H9 (cell line): Measurements from ENCODE around the gene AIF1. TPM values are rescaled to one million over a fixed set of nuclear protein-coding genes. Genes with fewer than 3 reads are reported as not detected.
A peak's percentile ranks its signal among the peaks of the same experiment; 100 is the strongest.

Experiments
- DNase-seq: peaks from one replicate; pipeline ENCODE4 v3.0.0-alpha.2; 2017
- H2AFZ ChIP-seq: one replicate; pipeline ENCODE4 v1.6.1; 2013; ENCODE audit warnings: mild to moderate bottlenecking, low read length, control low read depth, moderate library complexity
- H2AK5ac ChIP-seq: 2 replicates; pipeline ENCODE4 v1.6.1; 2013; ENCODE audit warnings: low read length, control low read depth, mixed read lengths; ENCODE audit not compliant: insufficient read length
- H2BK120ac ChIP-seq: one replicate; pipeline ENCODE4 v1.6.1; 2013; ENCODE audit warnings: low read depth, mild to moderate bottlenecking, low read length, control low read depth, inconsistent platforms; ENCODE audit not compliant: poor library complexity, severe bottlenecking
- H2BK12ac ChIP-seq: 2 replicates; pipeline ENCODE4 v1.6.1; 2013; ENCODE audit warnings: low read length, control low read depth, mixed read lengths, low read depth; ENCODE audit not compliant: insufficient read length
- H2BK15ac ChIP-seq: 2 replicates; pipeline ENCODE4 v1.6.1; 2013; ENCODE audit warnings: low read depth, low read length, control low read depth
- H2BK20ac ChIP-seq: one replicate; pipeline ENCODE4 v1.6.1; 2013; ENCODE audit warnings: low read depth, mild to moderate bottlenecking, low read length, control low read depth, inconsistent platforms; ENCODE audit not compliant: poor library complexity, severe bottlenecking
- H2BK5ac ChIP-seq: 2 replicates; pipeline ENCODE4 v1.6.1; 2013; ENCODE audit warnings: low read length, control low read depth, mixed read lengths; ENCODE audit not compliant: insufficient read length
- H3K14ac ChIP-seq: 2 replicates; pipeline ENCODE4 v1.6.1; 2013; ENCODE audit warnings: low read length, control low read depth; ENCODE audit not compliant: insufficient read depth
- H3K18ac ChIP-seq: 2 replicates; pipeline ENCODE4 v1.6.1; 2013; ENCODE audit warnings: low read depth, mild to moderate bottlenecking, mixed read lengths, low read length, control low read depth; ENCODE audit not compliant: insufficient read length
- H3K23ac ChIP-seq: 2 replicates; pipeline ENCODE4 v1.6.1; 2013; ENCODE audit warnings: low read length, control low read depth, mixed read lengths, low read depth; ENCODE audit not compliant: insufficient read length
- H3K23me2 ChIP-seq: 2 replicates; pipeline ENCODE4 v1.6.1; 2013; ENCODE audit warnings: low read depth, mild to moderate bottlenecking, mixed read lengths, low read length, control low read depth; ENCODE audit not compliant: insufficient read length, poor library complexity, severe bottlenecking
- H3K27ac ChIP-seq: 2 replicates; pipeline ENCODE4 v1.5.1; 2013; ENCODE audit warnings: low read length, control low read depth, mixed read lengths, low read depth; ENCODE audit not compliant: insufficient read length
- H3K27me3 ChIP-seq: 2 replicates; pipeline ENCODE4 v1.6.1; 2013; ENCODE audit warnings: low read length, control low read depth, inconsistent platforms; ENCODE audit not compliant: insufficient read depth
- H3K4ac ChIP-seq: 2 replicates; pipeline ENCODE4 v1.6.1; 2013; ENCODE audit warnings: low read depth, mild to moderate bottlenecking, control low read depth, inconsistent platforms, low read length, moderate library complexity
- H3K4me1 ChIP-seq: 2 replicates; pipeline ENCODE4 v1.6.1; 2013; ENCODE audit warnings: low read length, control low read depth, inconsistent platforms; ENCODE audit not compliant: insufficient read depth
- H3K4me2 ChIP-seq: 2 replicates; pipeline ENCODE4 v1.6.1; 2013; ENCODE audit warnings: low read length, control low read depth, mixed read lengths; ENCODE audit not compliant: insufficient read length, insufficient read depth
- H3K56ac ChIP-seq: 2 replicates; pipeline ENCODE4 v1.6.1; 2013; ENCODE audit warnings: low read depth, mild to moderate bottlenecking, mixed read lengths, low read length, control low read depth; ENCODE audit not compliant: insufficient read length
- H3K79me1 ChIP-seq: 2 replicates; pipeline ENCODE4 v1.6.1; 2013; ENCODE audit warnings: low read depth, mild to moderate bottlenecking, moderate library complexity, low read length, control low read depth, inconsistent platforms; ENCODE audit not compliant: insufficient read depth, poor library complexity, severe bottlenecking
- H3K79me2 ChIP-seq: 2 replicates; pipeline ENCODE4 v1.6.1; 2013; ENCODE audit warnings: low read length, control low read depth, inconsistent platforms; ENCODE audit not compliant: insufficient read depth
- H3K9ac ChIP-seq: 2 replicates; pipeline ENCODE4 v1.6.1; 2013; ENCODE audit warnings: low read length, control low read depth, mixed read lengths; ENCODE audit not compliant: insufficient read length; ENCODE audit errors: extremely low read depth
- H3K9me3 ChIP-seq: one replicate; pipeline ENCODE4 v1.6.1; 2013; ENCODE audit warnings: low read depth, low read length, inconsistent platforms; ENCODE audit not compliant: control insufficient read depth
- H3T11ph ChIP-seq: one replicate; pipeline ENCODE4 v1.6.1; 2013; ENCODE audit warnings: mild to moderate bottlenecking, low read length, control low read depth, inconsistent platforms
- H4K20me1 ChIP-seq: one replicate; pipeline ENCODE4 v1.6.1; 2013; ENCODE audit not compliant: control insufficient read depth, insufficient read length, insufficient read depth
- H4K5ac ChIP-seq: 2 replicates; pipeline ENCODE4 v1.6.1; 2013; ENCODE audit warnings: low read depth, mild to moderate bottlenecking, mixed read lengths, low read length, control low read depth; ENCODE audit not compliant: insufficient read length
- H4K8ac ChIP-seq: replicated peaks from 2 replicates; pipeline ENCODE4 v1.6.1; 2013; ENCODE audit warnings: low read length, control low read depth, mixed read lengths, low read depth; ENCODE audit not compliant: insufficient read length
- H4K91ac ChIP-seq: 2 replicates; pipeline ENCODE4 v1.6.1; 2013; ENCODE audit warnings: low read depth, mild to moderate bottlenecking, moderate library complexity, mixed read lengths, low read length, control low read depth; ENCODE audit not compliant: insufficient read length
- H3K27ac Mint-ChIP-seq, 3 experiments: 2 replicates in 2 of 3; 3 replicates in 1 of 3; pipeline ENCODE4 v1.8.0; 2020 to 2021; ENCODE audit warnings: mixed read lengths in 3 of 3, mild to moderate bottlenecking in 1 of 3, moderate library complexity in 1 of 3
- H3K27me3 Mint-ChIP-seq: 2 replicates; pipeline ENCODE4 v1.8.0; 2021; ENCODE audit warnings: low read depth, mild to moderate bottlenecking, moderate library complexity, mixed read lengths
- H3K36me3 Mint-ChIP-seq, 3 experiments: 2 replicates in 2 of 3; 3 replicates in 1 of 3; pipeline ENCODE4 v1.8.0; 2020 to 2021; ENCODE audit warnings: low read depth in 3 of 3, mixed read lengths in 3 of 3; ENCODE audit not compliant: insufficient read depth in 1 of 3
- H3K4me1 Mint-ChIP-seq, 2 experiments: 2 replicates each; pipeline ENCODE4 v1.8.0; 2020; ENCODE audit warnings: mixed read lengths in 2 of 2
- H3K4me3 Mint-ChIP-seq, 2 experiments: 2 replicates in 1 of 2; 3 replicates in 1 of 2; pipeline ENCODE4 v1.8.0; 2020 to 2021; ENCODE audit warnings: mild to moderate bottlenecking in 2 of 2, mixed read lengths in 2 of 2, moderate library complexity in 1 of 2
- H3K9me3 Mint-ChIP-seq, 2 experiments: 2 replicates in 1 of 2; 3 replicates in 1 of 2; pipeline ENCODE4 v1.8.0; 2020; ENCODE audit warnings: mild to moderate bottlenecking in 2 of 2, mixed read lengths in 2 of 2, moderate library complexity in 1 of 2
- CTCF ChIP-seq: fragments of 200-600 bp; sonication (generic); conservative IDR thresholded peaks from 3 replicates; pipeline ENCODE4 v1.8.0; 2021; ENCODE audit warnings: antibody characterized with exemption, mild to moderate bottlenecking
- WGBS: extraction: QIAGEN DNeasy Blood & Tissue Kit; methylation state at CpG from one replicate; pipeline ENCODE4 v1.1.7; 2013; ENCODE audit warnings: missing lambda C conversion rate, low lambda C conversion rate, mixed read lengths; ENCODE audit not compliant: insufficient read length; ENCODE audit errors: extremely low coverage; 5-methylcytosine and 5-hydroxymethylcytosine counted together
- total RNA-seq: library from RNA; stranded (reverse); gene quantifications from 2 replicates; pipeline ENCODE4 v1.2.1, GENCODE V29; 2021

The AIF1 gene
- total RNA-seq, 1 experiment from 2014 or later, result 4.2 TPM

GRCh38 chr6:31630177-31630934 lies 15.3 kb downstream of the AIF1 start:
- H4K5ac ChIP-seq, result no peak overlapping the region
- no peak overlapping the region for H3K18ac ChIP-seq
- Mint-ChIP-seq H3K36me3 (peaks cover 85 to 100% (median 100%) of the 10 kb centered on the region in 3 experiments), H3K4me3 (no peak overlapping the region; a peak in 1 of 5 replicates), H3K27me3 (no peaks in the 10 kb centered on the region; the same call in 1 of the 2 replicates), H3K4me1 (peaks cover 0 to 3% of the 10 kb centered on the region in 2 experiments; a peak in 1 of 4 replicates), H3K27ac (peak overlapping the region in 1 of 3 experiments; percentile 71; a peak in 2 of 7 replicates), H3K9me3 (no peaks in the 10 kb centered on the region)
- peaks cover 3% of the 10 kb centered on the region for H3K79me1 ChIP-seq
- no peak for TF ChIP-seq CTCF
- H4K20me1 ChIP-seq, result no peaks in the 10 kb centered on the region
- H3K4me2 ChIP-seq, result no peak overlapping the region
- no peak overlapping the region for H2BK120ac ChIP-seq
- H3K14ac ChIP-seq, result no peak overlapping the region
- H2BK20ac ChIP-seq, result no peak overlapping the region
- no peaks in the 10 kb centered on the region for H3K27me3 ChIP-seq
- H2AFZ ChIP-seq, result no peak overlapping the region
- H2BK5ac ChIP-seq, result no peak overlapping the region
- no peaks in the 10 kb centered on the region for H3K9me3 ChIP-seq
- H4K8ac ChIP-seq, result no peak overlapping the region
- H3K79me2 ChIP-seq, result no peaks in the 10 kb centered on the region
- no peaks in the 10 kb centered on the region for H3K23me2 ChIP-seq
- H3K56ac ChIP-seq, result no peak overlapping the region
- WGBS, result no CpG with 5 or more reads among the region's 25 CpGs
- no peak overlapping the region for H2AK5ac ChIP-seq
- no peak overlapping the region for H3T11ph ChIP-seq
- no peak overlapping the region for H4K91ac ChIP-seq
- no peak for DNase-seq
- H3K23ac ChIP-seq, result no peak overlapping the region
- H3K27ac ChIP-seq, result no peak overlapping the region
- no peak overlapping the region for H2BK15ac ChIP-seq
- no peaks in the 10 kb centered on the region for H3K4me1 ChIP-seq
- H3K4ac ChIP-seq, result no peak overlapping the region
- H2BK12ac ChIP-seq, result no peak overlapping the region
- no peak overlapping the region for H3K9ac ChIP-seq
